22Rv1 (cell line): ENCODE measurements around the gene OSBPL3.
A peak's percentile ranks its signal among the peaks of the same experiment; 100 is the strongest.

Experiments
- H3K27ac ChIP-seq: fragments of 450-650 bp; 2 replicates; pipeline ENCODE4 v1.5.1; 2017
- ZFX ChIP-seq: fragments of 450-650 bp; IDR thresholded peaks from 2 replicates; pipeline ENCODE4 v1.6.1; 2017; ENCODE audit warnings: antibody characterized with exemption, borderline replicate concordance
- TF ChIP-seq, protein P1 (sequence below): fragments of 450-650 bp; IDR thresholded peaks from 2 replicates; pipeline ENCODE4 v1.5.1; 2017; ENCODE audit warnings: mild to moderate bottlenecking

Gene OSBPL3

DNA sequence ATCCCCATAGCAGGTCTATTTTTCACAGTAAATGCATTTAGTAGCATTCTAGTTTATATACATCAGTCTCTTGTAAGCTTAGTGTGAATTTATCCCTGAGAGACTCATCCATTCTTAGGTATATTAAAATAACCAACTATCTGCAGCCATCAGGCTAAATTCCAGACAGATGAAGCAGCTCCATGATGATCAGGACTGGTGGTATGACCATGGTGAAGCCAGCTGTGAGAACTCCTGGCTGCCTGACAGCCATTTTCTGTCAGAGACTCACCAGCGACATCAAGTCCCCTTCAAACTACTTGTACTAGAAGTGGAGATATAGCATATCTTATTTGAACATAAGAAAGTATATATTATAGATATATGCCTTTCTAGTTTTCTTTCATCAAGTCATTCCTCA, 152.4 kb downstream of the OSBPL3 start:
- TF ChIP-seq, protein P1, sequence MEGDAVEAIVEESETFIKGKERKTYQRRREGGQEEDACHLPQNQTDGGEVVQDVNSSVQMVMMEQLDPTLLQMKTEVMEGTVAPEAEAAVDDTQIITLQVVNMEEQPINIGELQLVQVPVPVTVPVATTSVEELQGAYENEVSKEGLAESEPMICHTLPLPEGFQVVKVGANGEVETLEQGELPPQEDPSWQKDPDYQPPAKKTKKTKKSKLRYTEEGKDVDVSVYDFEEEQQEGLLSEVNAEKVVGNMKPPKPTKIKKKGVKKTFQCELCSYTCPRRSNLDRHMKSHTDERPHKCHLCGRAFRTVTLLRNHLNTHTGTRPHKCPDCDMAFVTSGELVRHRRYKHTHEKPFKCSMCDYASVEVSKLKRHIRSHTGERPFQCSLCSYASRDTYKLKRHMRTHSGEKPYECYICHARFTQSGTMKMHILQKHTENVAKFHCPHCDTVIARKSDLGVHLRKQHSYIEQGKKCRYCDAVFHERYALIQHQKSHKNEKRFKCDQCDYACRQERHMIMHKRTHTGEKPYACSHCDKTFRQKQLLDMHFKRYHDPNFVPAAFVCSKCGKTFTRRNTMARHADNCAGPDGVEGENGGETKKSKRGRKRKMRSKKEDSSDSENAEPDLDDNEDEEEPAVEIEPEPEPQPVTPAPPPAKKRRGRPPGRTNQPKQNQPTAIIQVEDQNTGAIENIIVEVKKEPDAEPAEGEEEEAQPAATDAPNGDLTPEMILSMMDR = no peak
- no peak for TF ChIP-seq ZFX
- no peak overlapping the region for H3K27ac ChIP-seq

DNA sequence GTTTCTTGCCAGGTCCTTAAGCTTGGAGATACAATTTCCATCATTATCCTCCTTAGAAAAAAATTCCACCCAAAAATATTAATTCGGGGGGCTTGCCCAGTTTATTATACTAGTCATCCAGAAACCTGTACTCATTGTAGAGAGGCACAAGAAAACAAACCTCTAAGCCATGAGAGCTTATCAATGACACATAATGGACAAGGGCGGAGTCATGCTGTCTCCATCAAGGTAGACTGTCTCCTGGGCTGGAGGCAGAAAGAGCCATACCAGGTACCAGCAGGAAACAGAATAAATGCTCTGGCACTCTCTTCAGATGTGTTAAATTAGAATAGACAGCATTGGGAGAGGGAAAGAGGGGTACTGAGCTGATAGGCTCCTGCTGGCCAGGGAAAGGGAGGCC, 153.0 kb downstream of the OSBPL3 start:
- H3K27ac ChIP-seq = peak overlapping the region; percentile 49; the same call in 1 of the 2 replicates
- TF ChIP-seq ZFX = no peak
- TF ChIP-seq, protein P1 = no peak

DNA sequence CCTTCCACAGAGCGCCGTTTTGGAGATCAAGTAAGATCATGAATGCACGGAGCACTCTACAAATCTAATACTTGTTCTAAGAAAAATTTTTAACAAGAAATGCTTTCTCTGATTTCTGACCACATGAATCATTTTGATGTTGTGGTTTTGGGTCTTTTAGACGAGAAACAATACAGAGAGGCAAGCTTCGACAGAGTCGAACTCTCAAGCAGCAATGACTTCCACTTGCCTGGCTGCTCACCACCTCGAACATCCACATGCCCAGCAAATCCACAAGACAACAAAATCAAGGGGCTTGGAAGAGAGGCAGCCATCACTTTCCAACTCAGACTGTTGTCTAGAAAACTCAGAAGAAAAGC, 153.3 kb downstream of the OSBPL3 start:
- peak overlapping the region; percentile 49 for H3K27ac ChIP-seq
- TF ChIP-seq ZFX = no peak
- TF ChIP-seq, protein P1 = no peak

- no peak for TF ChIP-seq ZFX
- TF ChIP-seq, protein P1 = no peak
- H3K27ac ChIP-seq = peak overlapping the region; percentile 49
These were observed 153.9 kb downstream of the OSBPL3 start for GRCh38 chr7:24825931-24826661.

DNA sequence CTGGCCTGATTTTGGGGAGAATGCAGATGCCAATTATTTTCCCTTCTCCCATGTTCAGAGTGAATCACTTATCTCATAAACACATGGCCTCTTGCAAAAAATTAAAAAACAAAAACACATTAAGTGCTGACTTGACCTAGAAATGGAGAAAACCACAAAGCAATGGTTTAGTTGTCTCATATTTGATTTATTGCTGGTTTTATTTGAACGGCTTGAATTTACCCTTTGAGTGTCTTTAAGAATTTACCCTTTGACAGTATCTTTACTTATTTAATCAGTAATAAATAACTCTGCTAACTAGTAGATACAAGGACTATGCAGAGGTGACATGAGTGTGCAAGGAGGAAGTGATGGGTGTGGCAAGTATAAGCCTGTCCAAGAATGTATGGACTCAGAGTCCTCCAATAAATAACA, 154.6 kb downstream of the OSBPL3 start:
- H3K27ac ChIP-seq = 0 out of 2 replicates have a peak overlapping the region, but pooled peaks have one; percentile 49
- TF ChIP-seq ZFX = no peak
- TF ChIP-seq, protein P1 = no peak

GRCh38 chr7:24824896-24825295, 155.1 kb downstream of the OSBPL3 start:
- no peak overlapping the region for H3K27ac ChIP-seq
- no peak for TF ChIP-seq ZFX
- TF ChIP-seq, protein P1 = no peak

GRCh38 chr7:24824400-24824799, 155.6 kb downstream of the OSBPL3 start:
- H3K27ac ChIP-seq = no peak overlapping the region
- TF ChIP-seq, protein P1 = no peak
- no peak for TF ChIP-seq ZFX
